GM12878 (cell line): ENCODE data around the gene AIG1. TPM values are rescaled to one million over a fixed set of nuclear protein-coding genes. Genes with fewer than 3 reads are reported as not detected.

Experiments used
- CHD1 ChIP-seq: IDR thresholded peaks from 2 replicates; pipeline ENCODE4 v1.6.1; 2012; ENCODE audit warnings: low read depth, low read length, improper control_type of control experiment
- CREB1 ChIP-seq: IDR thresholded peaks from 2 replicates; pipeline ENCODE4 v1.6.1; 2012; ENCODE audit warnings: low read depth, mild to moderate bottlenecking, inconsistent platforms
- E2F4 ChIP-seq: IDR thresholded peaks from 2 replicates; pipeline ENCODE4 v1.6.1; 2012; ENCODE audit warnings: low read depth, low read length, improper control_type of control experiment
- E4F1 ChIP-seq: fragments of 450-650 bp; IDR thresholded peaks from 2 replicates; pipeline ENCODE4 v1.6.1; 2018; ENCODE audit warnings: borderline replicate concordance, mild to moderate bottlenecking; ENCODE audit not compliant: partially characterized antibody
- EED ChIP-seq: sonication (generic); IDR thresholded peaks from 2 replicates; pipeline ENCODE4 v1.6.1; 2016; ENCODE audit warnings: antibody characterized with exemption, low read depth
- HDAC6 ChIP-seq: fragments of 200-600 bp; sonication (generic); IDR thresholded peaks from one replicate; pipeline ENCODE4 v1.8.0; 2017; ENCODE audit warnings: antibody characterized with exemption; ENCODE audit not compliant: unreplicated experiment
- IRF4 ChIP-seq: IDR thresholded peaks from 2 replicates; pipeline ENCODE4 v1.6.1; 2011; ENCODE audit warnings: low read depth, low read length
- MYC ChIP-seq: IDR thresholded peaks from 2 replicates; pipeline ENCODE4 v1.6.1; 2011; ENCODE audit warnings: mild to moderate bottlenecking, low read length, moderate library complexity, inconsistent platforms; ENCODE audit not compliant: insufficient read depth, insufficient replicate concordance, insufficient read length, severe bottlenecking
- NBN ChIP-seq: fragments of 450-650 bp; IDR thresholded peaks from 2 replicates; pipeline ENCODE4 v1.6.1; 2016
- NFYB ChIP-seq: IDR thresholded peaks from 2 replicates; pipeline ENCODE4 v1.6.1; 2011; ENCODE audit warnings: low read depth, mild to moderate bottlenecking, low read length, improper control_type of control experiment, moderate library complexity; ENCODE audit not compliant: insufficient read depth
- PAX5 ChIP-seq: IDR thresholded peaks from 2 replicates; pipeline ENCODE4 v1.6.1; 2011; ENCODE audit warnings: low read depth, low read length, borderline replicate concordance
- RAD21 ChIP-seq: IDR thresholded peaks from 2 replicates; pipeline ENCODE4 v1.6.1; 2011; ENCODE audit warnings: mild to moderate bottlenecking, low read depth, low read length, moderate library complexity; ENCODE audit not compliant: insufficient read depth
- RB1 ChIP-seq: fragments of 450-650 bp; formaldehyde crosslinking; IDR thresholded peaks from 2 replicates; pipeline ENCODE4 v1.6.1; 2017; ENCODE audit warnings: mild to moderate bottlenecking, borderline replicate concordance
- RUNX3 ChIP-seq: IDR thresholded peaks from 2 replicates; pipeline ENCODE4 v1.6.1; 2012; ENCODE audit warnings: low read length, inconsistent platforms
- SIN3A ChIP-seq: IDR thresholded peaks from 2 replicates; pipeline ENCODE4 v1.6.1; 2012; ENCODE audit warnings: low read depth, low read length, improper control_type of control experiment
- SKIL ChIP-seq: fragments of 450-650 bp; IDR thresholded peaks from 2 replicates; pipeline ENCODE4 v1.6.1; 2017; ENCODE audit warnings: mild to moderate bottlenecking, low read depth, inconsistent platforms; ENCODE audit not compliant: poor library complexity, severe bottlenecking
- SMAD1 ChIP-seq: fragments of 450-650 bp; IDR thresholded peaks from 2 replicates; pipeline ENCODE4 v1.6.1; 2018; ENCODE audit warnings: mild to moderate bottlenecking, low read depth; ENCODE audit not compliant: partially characterized antibody
- SPI1 ChIP-seq: IDR thresholded peaks from 2 replicates; pipeline ENCODE4 v1.6.1; 2011; ENCODE audit warnings: low read depth, mild to moderate bottlenecking, low read length, moderate library complexity, borderline replicate concordance; ENCODE audit not compliant: insufficient read depth
- TBL1XR1 ChIP-seq: IDR thresholded peaks from 2 replicates; pipeline ENCODE4 v1.6.1; 2012; ENCODE audit warnings: low read depth, low read length, improper control_type of control experiment
- TCF7 ChIP-seq: IDR thresholded peaks from 2 replicates; pipeline ENCODE4 v1.6.1; 2014; ENCODE audit warnings: antibody characterized with exemption, borderline replicate concordance
- YBX1 ChIP-seq: fragments of 450-650 bp; IDR thresholded peaks from 2 replicates; pipeline ENCODE4 v1.6.1; 2016; ENCODE audit warnings: antibody characterized with exemption
- ZNF207 ChIP-seq: fragments of 450-650 bp; IDR thresholded peaks from 2 replicates; pipeline ENCODE4 v1.6.1; 2014; ENCODE audit warnings: antibody characterized with exemption, mild to moderate bottlenecking, borderline replicate concordance
- ZSCAN29 ChIP-seq: fragments of 450-650 bp; IDR thresholded peaks from 2 replicates; pipeline ENCODE4 v1.6.1; 2017; ENCODE audit warnings: mild to moderate bottlenecking, moderate library complexity
- polyA plus RNA-seq, 11 experiments: library from polyadenylated mRNA; depleted of rRNA in 4 of 11; unstranded in 6 of 11; stranded (reverse) in 5 of 11; fragments of >200 nt; fragmentation: Nextera tagmentation in 4 of 11; fragmentation: Illumina TruSeq in 1 of 11; extraction: Ambion mirVana in 4 of 11; extraction: Trizol in 1 of 11; gene quantifications; 1 replicate in 1 of 11; 2 replicates in 10 of 11; pipeline versions ENCODE4 v1.2.1 to v1.2.3, GENCODE V29; 2011 to 2016; ENCODE audit warnings: inconsistent platforms in 2 of 11, missing spikeins in 2 of 11, low read depth in 1 of 11
- total RNA-seq, 4 experiments: library from RNA; depleted of rRNA in 3 of 4; stranded (reverse); fragments of >200 nt in 3 of 4; fragmentation: Illumina TruSeq in 1 of 4; extraction: Trizol in 1 of 4; gene quantifications; 2 replicates each; pipeline versions ENCODE4 v1.2.1 to v1.2.3, GENCODE V29; 2013 to 2021
- TF ChIP-seq, protein P1 (sequence below): fragments of 450-650 bp; IDR thresholded peaks from 2 replicates; pipeline ENCODE4 v1.6.1; 2016; ENCODE audit warnings: mild to moderate bottlenecking

The AIG1 gene
- total and polyA plus RNA-seq, 10 of the 15 experiments (the other 5 are each of a cell fraction or from before 2014, with no cell fraction given) = 27.0 to 74.5 (median 36.4) TPM

DNA sequence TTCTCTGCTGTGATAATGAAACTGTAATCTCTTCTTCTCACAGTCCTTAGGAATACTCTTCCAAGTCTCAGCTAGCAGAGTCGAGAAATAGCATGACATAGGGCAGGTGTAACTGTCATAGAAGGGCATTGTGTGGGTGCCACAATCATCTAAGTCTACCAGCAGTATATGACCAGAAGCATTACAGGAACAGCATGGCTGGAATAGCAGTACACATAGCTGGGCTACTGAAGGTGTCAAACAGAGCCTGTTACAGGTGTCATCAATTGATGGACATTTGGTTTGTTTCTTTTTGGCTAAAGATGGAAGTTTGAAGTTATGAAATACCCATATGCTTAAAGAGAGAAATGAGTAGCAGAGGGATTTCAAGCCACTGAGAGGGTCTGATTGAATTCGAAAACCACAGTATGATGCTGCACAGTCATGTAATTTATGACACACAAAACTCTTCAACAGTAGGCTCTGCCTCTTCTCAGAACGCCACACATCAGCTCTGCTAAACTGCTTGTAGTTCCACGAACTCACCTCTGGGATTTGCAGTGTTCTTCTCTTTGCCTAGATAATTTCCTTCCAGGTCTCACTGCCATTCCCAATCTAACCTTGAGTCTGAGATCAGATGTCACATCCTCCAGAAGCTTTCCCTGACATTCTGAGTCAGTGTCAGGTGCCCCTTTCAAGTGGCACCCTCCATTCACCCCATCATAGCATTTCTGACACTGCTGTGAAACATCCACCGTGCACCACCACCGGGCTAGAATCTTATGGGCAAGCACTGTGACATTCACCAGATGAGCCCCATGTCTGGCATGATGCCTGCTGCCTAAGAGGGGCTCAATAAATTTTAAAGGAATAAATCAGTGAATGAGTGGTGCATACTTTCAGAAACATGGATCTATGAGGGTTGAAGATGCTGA is 238.8 kb downstream of the AIG1 start (continued):
- TF ChIP-seq E4F1 = no peak
- no peak for TF ChIP-seq NFYB
- TF ChIP-seq IRF4 = 0 out of 2 replicates have a peak, but pooled peaks have one; percentile 55
- TF ChIP-seq SKIL = no peak
- no peak for TF ChIP-seq SPI1
- TF ChIP-seq EED = no peak
- no peak for TF ChIP-seq RB1
- TF ChIP-seq RAD21 = 0 out of 2 replicates have a peak, but pooled peaks have one; percentile 21
- no peak for TF ChIP-seq E2F4
- TF ChIP-seq, protein P1, sequence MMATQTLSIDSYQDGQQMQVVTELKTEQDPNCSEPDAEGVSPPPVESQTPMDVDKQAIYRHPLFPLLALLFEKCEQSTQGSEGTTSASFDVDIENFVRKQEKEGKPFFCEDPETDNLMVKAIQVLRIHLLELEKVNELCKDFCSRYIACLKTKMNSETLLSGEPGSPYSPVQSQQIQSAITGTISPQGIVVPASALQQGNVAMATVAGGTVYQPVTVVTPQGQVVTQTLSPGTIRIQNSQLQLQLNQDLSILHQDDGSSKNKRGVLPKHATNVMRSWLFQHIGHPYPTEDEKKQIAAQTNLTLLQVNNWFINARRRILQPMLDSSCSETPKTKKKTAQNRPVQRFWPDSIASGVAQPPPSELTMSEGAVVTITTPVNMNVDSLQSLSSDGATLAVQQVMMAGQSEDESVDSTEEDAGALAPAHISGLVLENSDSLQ = 0 out of 2 replicates have a peak, but pooled peaks have one; percentile 9
- no peak for TF ChIP-seq PAX5
- no peak for TF ChIP-seq MYC
- TF ChIP-seq SIN3A = no peak
- peak; percentile 91 for TF ChIP-seq RUNX3
- TF ChIP-seq ZNF207 = no peak
- no peak for TF ChIP-seq HDAC6
- peak; percentile 67 for TF ChIP-seq CREB1
- TF ChIP-seq ZSCAN29 = no peak
- TF ChIP-seq SMAD1 = no peak
- TF ChIP-seq YBX1 = no peak
- TF ChIP-seq TCF7 = no peak
- no peak for TF ChIP-seq TBL1XR1
- no peak for TF ChIP-seq CHD1
- no peak for TF ChIP-seq NBN
